Gastrocnemius medialis (tissue), 4 donors: ENCODE measurements around the gene AREL1. TPM values are rescaled to one million over a fixed set of nuclear protein-coding genes. Genes with fewer than 3 reads are reported as not detected.

Source experiments
- ATAC-seq, 2 donors: fragments of 150-250 bp; one replicate each; pipeline ENCODE4 v1.9.1; 2016
- DNase-seq, 2 donors: peaks; one replicate each; pipeline ENCODE4 v3.0.0-alpha.2; 2019
- H3K27ac ChIP-seq, 4 donors: fragments of 200-600 bp; sonication (generic); 1 replicate in 1 of 4; 2 replicates in 3 of 4; pipeline ENCODE4 v1.5.1; 2016 to 2018; ENCODE audit warnings: mild to moderate bottlenecking in 2 of 4, moderate library complexity in 1 of 4
- H3K27me3 ChIP-seq, 3 donors: fragments of 200-600 bp; sonication (generic) in 2 of 3; 1 replicate in 1 of 3; 2 replicates in 2 of 3; pipeline versions ENCODE4 v1.5.1 to v1.6.0; 2016 to 2019; ENCODE audit warnings: mild to moderate bottlenecking in 1 of 3, moderate library complexity in 1 of 3
- H3K36me3 ChIP-seq, 2 donors: fragments of 200-600 bp; sonication (generic) in 1 of 2; one replicate each; pipeline ENCODE4 v1.5.1; 2017 to 2018
- H3K4me1 ChIP-seq, 2 donors: fragments of 200-600 bp; sonication (generic) in 1 of 2; one replicate each; pipeline ENCODE4 v1.5.1; 2016 to 2017; ENCODE audit warnings: mild to moderate bottlenecking in 2 of 2
- H3K4me3 ChIP-seq, 4 donors: fragments of 200-600 bp; sonication (generic) in 3 of 4; 1 replicate in 1 of 4; 2 replicates in 3 of 4; pipeline ENCODE4 v1.5.1; 2016 to 2019; ENCODE audit warnings: mild to moderate bottlenecking in 2 of 4
- H3K9me3 ChIP-seq, 3 donors: fragments of 200-600 bp; sonication (generic) in 2 of 3; 1 replicate in 1 of 3; 2 replicates in 2 of 3; pipeline ENCODE4 v1.5.1; 2016 to 2019
- CTCF ChIP-seq, 5 experiments: fragments of 450-650 bp in 3 of 5; fragments of 200-600 bp in 2 of 5; sonication (generic) in 2 of 5; IDR thresholded peaks in 4 of 5; conservative IDR thresholded peaks in 1 of 5; 1 replicate in 4 of 5; 2 replicates in 1 of 5; pipeline ENCODE4 v1.5.1; 2016 to 2019; ENCODE audit warnings: antibody characterized with exemption in 5 of 5, mild to moderate bottlenecking in 3 of 5, moderate library complexity in 3 of 5
- POLR2A ChIP-seq, 2 donors: fragments of 450-650 bp; IDR thresholded peaks; one replicate each; pipeline ENCODE4 v1.6.1; 2017; ENCODE audit warnings: antibody characterized with exemption in 2 of 2, mild to moderate bottlenecking in 2 of 2, moderate library complexity in 2 of 2
- in situ Hi-C, 4 donors: fragments of 200-750 bp; cut with MboI; loops; one replicate each; pipeline versions ENCODE4 v1.15.0 to v1.8.0; 2017; ENCODE audit warnings: low sequenced_read_pairs in 4 of 4
- intact Hi-C: fragments of 100-400 bp; cut with DNase I; formaldehyde crosslinking; loops from one replicate; pipeline ENCODE4 v1.15.1; 2023; ENCODE audit warnings: low total_unique reads
- total RNA-seq, 4 donors: library from RNA; depleted of rRNA; stranded (reverse); fragments of >200 nt; gene quantifications; one replicate each; pipeline versions ENCODE4 v1.1.0 to v1.2.3, GENCODE V29; 2016

Gene AREL1
- total RNA-seq, 4 donors from 2014 or later = 14.7 to 30.1 (median 22.1) TPM

DNA sequence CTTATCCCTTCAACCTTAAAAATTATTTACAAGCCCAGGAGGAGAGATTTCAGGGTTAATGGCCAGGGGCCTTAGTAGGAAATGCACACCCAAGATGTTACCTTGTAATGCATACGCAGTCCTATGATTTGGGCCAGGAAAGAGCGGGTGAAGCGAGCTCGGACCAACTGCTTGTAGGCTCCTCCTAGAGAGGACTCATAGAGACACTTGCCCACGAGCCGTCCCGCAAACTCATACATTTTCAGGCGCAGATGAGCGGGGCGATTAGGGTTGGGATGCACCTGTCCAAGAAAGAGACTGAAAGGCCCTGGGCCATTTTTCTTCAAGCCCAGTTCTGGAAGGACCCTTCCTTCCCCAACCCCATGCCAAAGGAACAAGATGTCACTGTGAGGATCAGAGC is 43.0 kb downstream of the AREL1 start:
- intact Hi-C loops = no loop called here
- ATAC-seq (no peak), DNase-seq (no peak)
- H3K36me3 ChIP-seq = peaks cover 2 to 75% of the 10 kb centered on the region in 2 donors
- H3K4me1 ChIP-seq = peaks cover 8 to 17% of the 10 kb centered on the region in 2 donors
- no peak for TF ChIP-seq CTCF (IDR thresholded peaks at IDR 0.05 in 4 of 5, conservative IDR thresholded peaks at IDR 0.05 in 1 of 5)
- no peak for TF ChIP-seq POLR2A (IDR thresholded peaks at IDR 0.05)
- in situ Hi-C loops = no loop called here
- no peaks in the 10 kb centered on the region for H3K27me3 ChIP-seq
- H3K4me3 ChIP-seq = no peak overlapping the region
- no peaks in the 10 kb centered on the region for H3K9me3 ChIP-seq
- H3K27ac ChIP-seq = no peak overlapping the region

DNA sequence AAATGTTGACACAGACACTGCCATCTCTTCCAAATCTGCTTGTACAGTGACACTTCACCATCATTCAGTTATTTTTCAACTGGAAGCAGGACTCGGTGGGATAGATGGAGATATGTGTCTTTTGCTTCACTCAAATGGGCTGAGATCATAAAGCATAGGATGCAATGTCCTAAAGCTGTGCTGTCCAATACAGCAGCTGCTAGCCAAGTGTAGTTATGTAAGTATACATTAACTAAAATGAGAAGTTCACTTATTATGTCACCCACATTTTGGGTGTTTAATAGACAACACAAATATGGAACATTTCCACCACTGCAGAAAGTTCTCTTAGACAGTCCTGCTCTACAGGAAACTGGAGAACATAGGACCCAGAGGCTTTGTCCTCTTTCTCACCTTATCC is 43.6 kb downstream of the AREL1 start:
- no peak overlapping the region for H3K4me3 ChIP-seq
- H3K9me3 ChIP-seq = no peaks in the 10 kb centered on the region
- H3K4me1 ChIP-seq = peaks cover 13 to 23% of the 10 kb centered on the region in 2 donors
- TF ChIP-seq CTCF (IDR thresholded peaks at IDR 0.05 in 4 of 5, conservative IDR thresholded peaks at IDR 0.05 in 1 of 5) (no peak), POLR2A (IDR thresholded peaks at IDR 0.05) (no peak)
- intact Hi-C loops (no loop called here), in situ Hi-C loops (no loop called here)
- ATAC-seq (no peak), DNase-seq (no peak)
- no peaks in the 10 kb centered on the region for H3K27me3 ChIP-seq
- H3K27ac ChIP-seq = no peak overlapping the region
- H3K36me3 ChIP-seq = peaks cover 2 to 70% of the 10 kb centered on the region in 2 donors

DNA sequence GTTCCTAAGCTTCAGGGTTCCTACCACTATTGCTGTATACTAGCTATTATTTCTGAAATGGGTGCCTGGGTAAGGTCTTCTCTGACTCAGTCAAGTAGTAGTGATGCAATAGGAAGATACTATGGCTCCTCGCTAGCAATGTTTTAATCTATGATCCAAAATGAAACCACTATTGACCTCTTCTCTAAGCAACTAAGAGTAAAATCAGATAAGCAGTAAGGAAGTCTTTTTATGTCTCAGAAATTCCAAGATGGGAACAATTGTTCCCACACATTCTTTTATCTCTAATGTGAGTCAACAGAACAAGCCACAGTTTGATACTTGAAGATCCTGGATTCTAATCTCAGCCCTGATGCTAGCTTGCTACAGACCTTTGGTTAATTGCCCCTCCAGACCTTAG is 45.1 kb downstream of the AREL1 start:
- H3K9me3 ChIP-seq = no peaks in the 10 kb centered on the region
- DNase-seq (no peak), ATAC-seq (no peak)
- H3K4me3 ChIP-seq = no peak overlapping the region
- intact Hi-C loops = no loop called here
- TF ChIP-seq CTCF (IDR thresholded peaks at IDR 0.05 in 4 of 5, conservative IDR thresholded peaks at IDR 0.05 in 1 of 5) = no peak
- in situ Hi-C loops = no loop called here
- H3K27ac ChIP-seq = no peak overlapping the region
- H3K4me1 ChIP-seq = peaks cover 27 to 35% of the 10 kb centered on the region in 2 donors
- H3K36me3 ChIP-seq = peaks cover 0 to 60% of the 10 kb centered on the region in 2 donors
- no peaks in the 10 kb centered on the region for H3K27me3 ChIP-seq

DNA sequence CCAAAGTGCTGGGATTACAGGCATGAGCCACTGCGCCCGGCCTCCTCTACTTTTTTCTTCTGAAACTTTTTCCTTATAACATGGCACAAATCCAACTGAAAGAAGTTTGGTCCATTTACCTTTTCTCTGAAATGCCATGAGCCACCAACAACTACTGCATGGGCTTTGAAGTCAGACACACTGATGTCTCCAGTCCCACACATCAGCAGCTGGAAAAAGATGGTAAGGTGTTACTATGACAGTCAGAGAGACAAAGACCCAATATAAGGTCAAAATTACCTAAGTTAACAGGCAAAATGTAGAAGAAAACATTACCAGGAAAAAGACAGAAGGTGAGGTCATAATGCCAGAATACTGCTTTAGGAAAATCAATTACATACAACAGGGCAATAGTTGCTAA is 48.2 kb downstream of the AREL1 start:
- Histone ChIP-seq H3K27ac (peak overlapping the region; percentile 80 to 88 (median 87)), H3K27me3 (no peaks in the 10 kb centered on the region), H3K4me3 (no peak overlapping the region), H3K36me3 (peaks cover 0 to 36% of the 10 kb centered on the region in 2 donors), H3K9me3 (no peaks in the 10 kb centered on the region), H3K4me1 (peaks cover 34 to 58% of the 10 kb centered on the region in 2 donors)
- intact Hi-C loops = loop anchor here (1.0 to 5.0 kb wide), 4 partner anchors 48 to 914 kb away; partner anchors contain the start of genes AREL1, FCF1, FLVCR2 and YLPM1
- no peak for TF ChIP-seq CTCF (IDR thresholded peaks at IDR 0.05 in 4 of 5, conservative IDR thresholded peaks at IDR 0.05 in 1 of 5)
- TF ChIP-seq POLR2A (IDR thresholded peaks at IDR 0.05) = no peak
- no peak for DNase-seq
- in situ Hi-C loops = no loop called here
- no peak for ATAC-seq

DNA sequence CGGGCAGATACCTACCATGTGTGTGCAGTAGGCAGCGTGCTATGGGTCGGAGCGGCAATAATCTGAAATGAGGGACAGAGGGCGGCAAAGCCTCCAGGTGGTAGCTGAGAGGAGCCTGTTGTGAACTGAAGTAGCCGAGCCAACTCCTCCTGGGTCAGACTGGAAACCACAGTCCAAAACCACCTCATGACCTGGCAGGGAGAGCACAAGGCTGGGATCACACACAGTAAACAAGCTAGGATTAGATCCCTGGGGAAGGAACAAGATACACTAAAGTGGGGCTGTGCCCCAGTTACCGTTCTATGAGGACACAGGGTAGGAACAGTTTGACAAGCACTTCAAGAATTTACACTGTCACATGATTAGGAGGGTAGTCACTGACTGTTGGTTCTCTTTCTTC is 49.0 kb downstream of the AREL1 start:
- intact Hi-C loops = loop anchor here (1.0 to 5.0 kb wide), 5 partner anchors 49 to 915 kb away; partner anchors contain the start of genes AREL1, FCF1, FLVCR2 and YLPM1
- peak overlapping the region; percentile 80 to 88 (median 87) for H3K27ac ChIP-seq

More for the DNA sequence above, 49.0 kb downstream of the AREL1 start:
- H3K9me3 ChIP-seq = no peaks in the 10 kb centered on the region
- peaks cover 0 to 27% of the 10 kb centered on the region in 2 donors for H3K36me3 ChIP-seq
- H3K4me3 ChIP-seq = no peak overlapping the region
- peak in 3 of 5 experiments; percentile 5 to 38 (median 37) for TF ChIP-seq CTCF (IDR thresholded peaks at IDR 0.05 in 4 of 5, conservative IDR thresholded peaks at IDR 0.05 in 1 of 5)
- peak in 1 of 2 donors; percentile 17 for TF ChIP-seq POLR2A (IDR thresholded peaks at IDR 0.05)
- DNase-seq = peak; percentile 96 to 98
- peak; percentile 97 to 98 for ATAC-seq
- H3K4me1 ChIP-seq = peaks cover 34 to 58% of the 10 kb centered on the region in 2 donors
- H3K27me3 ChIP-seq = no peaks in the 10 kb centered on the region
- in situ Hi-C loops = no loop called here
